Suprapubic skin (tissue), 4 donors: ENCODE measurements around the gene TDRD3. TPM values are rescaled to one million over a fixed set of nuclear protein-coding genes. Genes with fewer than 3 reads are reported as not detected.

Experiments
- DNase-seq, 2 donors: peaks; one replicate each; pipeline ENCODE4 v3.0.0-alpha.2; 2019; ENCODE audit warnings: low spot score in 2 of 2
- H3K27ac ChIP-seq: fragments of 200-600 bp; sonication (generic); one replicate; pipeline ENCODE4 v1.5.1; 2019
- H3K27me3 ChIP-seq: fragments of 200-600 bp; sonication (generic); one replicate; pipeline ENCODE4 v1.5.1; 2019
- H3K36me3 ChIP-seq: fragments of 200-600 bp; sonication (generic); one replicate; pipeline ENCODE4 v1.5.1; 2019
- H3K4me1 ChIP-seq: fragments of 200-600 bp; sonication (generic); one replicate; pipeline ENCODE4 v1.5.1; 2019
- H3K4me3 ChIP-seq: fragments of 200-600 bp; sonication (generic); one replicate; pipeline ENCODE4 v1.5.1; 2019; ENCODE audit warnings: mild to moderate bottlenecking
- H3K9me3 ChIP-seq: fragments of 200-600 bp; sonication (generic); one replicate; pipeline ENCODE4 v1.5.1; 2019
- EP300 ChIP-seq: sonication (generic); formaldehyde crosslinking; IDR thresholded peaks from one replicate; pipeline ENCODE4 v1.6.1; 2017; ENCODE audit warnings: antibody characterized with exemption
- POLR2A ChIP-seq, 2 donors: fragments of 450-650 bp; IDR thresholded peaks; one replicate each; pipeline ENCODE4 v1.6.1; 2017; ENCODE audit warnings: antibody characterized with exemption in 2 of 2, mild to moderate bottlenecking in 2 of 2, moderate library complexity in 2 of 2
- POLR2AphosphoS5 ChIP-seq, 3 donors: sonication (generic); formaldehyde crosslinking; IDR thresholded peaks; one replicate each; pipeline ENCODE4 v1.6.1; 2017; ENCODE audit warnings: antibody characterized with exemption in 3 of 3
- WGBS: methylation state at CpG from one replicate; pipeline ENCODE4 v1.1.5; 2018; 5-methylcytosine and 5-hydroxymethylcytosine counted together
- total RNA-seq, 4 donors: library from RNA; depleted of rRNA; stranded (reverse); fragments of >200 nt; gene quantifications; one replicate each; pipeline ENCODE4 v1.1.0, GENCODE V29; 2016
- TF ChIP-seq, protein P1 (sequence below), 2 donors: fragments of 200-600 bp in 1 of 2; fragments of 450-650 bp in 1 of 2; sonication (generic) in 1 of 2; IDR thresholded peaks; one replicate each; pipeline ENCODE4 v1.5.1; 2016 to 2019; ENCODE audit warnings: antibody characterized with exemption in 2 of 2, mild to moderate bottlenecking in 1 of 2, moderate library complexity in 1 of 2

The TDRD3 gene
- total RNA-seq, 4 donors from 2014 or later, result 17.6 to 42.6 (median 21.7) TPM

DNA sequence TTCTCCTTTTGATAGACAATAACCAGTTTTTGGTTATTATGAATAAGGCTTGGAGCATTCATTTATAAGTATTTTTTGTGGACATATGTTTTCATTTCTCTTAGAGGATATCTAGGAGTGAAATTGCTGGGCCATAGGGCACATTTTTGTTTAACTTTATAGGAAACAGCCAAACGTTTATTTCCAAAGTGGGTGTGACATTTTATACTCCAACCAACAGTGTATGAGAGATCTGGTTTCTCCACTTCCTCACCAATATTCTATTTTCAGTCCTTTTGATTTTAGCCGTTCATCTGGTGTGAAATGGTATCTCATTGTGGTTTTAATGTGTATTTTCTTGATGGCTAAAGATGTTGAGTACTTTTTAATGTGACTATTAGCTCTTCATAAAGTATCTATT lies 21.9 kb downstream of the TDRD3 start:
- WGBS, result 71% methylated on average over 2 of the region's 2 CpGs
- H3K9me3 ChIP-seq, result no peaks in the 10 kb centered on the region
- H3K4me1 ChIP-seq, result no peaks in the 10 kb centered on the region
- TF ChIP-seq, protein P1, sequence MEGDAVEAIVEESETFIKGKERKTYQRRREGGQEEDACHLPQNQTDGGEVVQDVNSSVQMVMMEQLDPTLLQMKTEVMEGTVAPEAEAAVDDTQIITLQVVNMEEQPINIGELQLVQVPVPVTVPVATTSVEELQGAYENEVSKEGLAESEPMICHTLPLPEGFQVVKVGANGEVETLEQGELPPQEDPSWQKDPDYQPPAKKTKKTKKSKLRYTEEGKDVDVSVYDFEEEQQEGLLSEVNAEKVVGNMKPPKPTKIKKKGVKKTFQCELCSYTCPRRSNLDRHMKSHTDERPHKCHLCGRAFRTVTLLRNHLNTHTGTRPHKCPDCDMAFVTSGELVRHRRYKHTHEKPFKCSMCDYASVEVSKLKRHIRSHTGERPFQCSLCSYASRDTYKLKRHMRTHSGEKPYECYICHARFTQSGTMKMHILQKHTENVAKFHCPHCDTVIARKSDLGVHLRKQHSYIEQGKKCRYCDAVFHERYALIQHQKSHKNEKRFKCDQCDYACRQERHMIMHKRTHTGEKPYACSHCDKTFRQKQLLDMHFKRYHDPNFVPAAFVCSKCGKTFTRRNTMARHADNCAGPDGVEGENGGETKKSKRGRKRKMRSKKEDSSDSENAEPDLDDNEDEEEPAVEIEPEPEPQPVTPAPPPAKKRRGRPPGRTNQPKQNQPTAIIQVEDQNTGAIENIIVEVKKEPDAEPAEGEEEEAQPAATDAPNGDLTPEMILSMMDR (IDR thresholded peaks at IDR 0.05), result no peak
- no peak overlapping the region for H3K27ac ChIP-seq
- no peak for DNase-seq
- no peaks in the 10 kb centered on the region for H3K36me3 ChIP-seq
- H3K27me3 ChIP-seq, result no peaks in the 10 kb centered on the region
- H3K4me3 ChIP-seq, result no peak overlapping the region

GRCh38 chr13:60425332-60425731 lies 28.3 kb downstream of the TDRD3 start:
- H3K9me3 ChIP-seq, result no peaks in the 10 kb centered on the region
- 78% methylated on average over 4 of the region's 4 CpGs for WGBS
- TF ChIP-seq, protein P1 (IDR thresholded peaks at IDR 0.05), result no peak
- TF ChIP-seq EP300 (no peak), POLR2AphosphoS5 (IDR thresholded peaks at IDR 0.05) (no peak), POLR2A (IDR thresholded peaks at IDR 0.05) (no peak)

DNA sequence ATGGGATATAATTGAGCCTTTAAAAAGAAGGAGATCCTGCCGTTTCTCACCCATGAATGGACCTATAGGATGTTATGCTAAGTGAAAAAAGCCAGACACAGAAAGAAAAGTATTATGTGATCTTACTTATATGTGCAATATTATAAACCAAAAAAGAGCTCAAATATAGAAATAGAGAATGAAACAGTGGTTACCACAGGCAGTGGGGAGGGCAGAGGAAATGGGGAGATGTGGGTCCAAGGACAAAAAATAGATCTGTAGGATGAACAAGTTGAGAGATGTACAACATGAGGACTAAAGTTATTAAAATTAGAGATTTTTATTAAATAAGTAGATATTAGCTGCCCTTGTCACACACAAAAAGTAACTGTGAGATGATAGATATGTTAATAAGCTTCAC lies 29.1 kb downstream of the TDRD3 start:
- H3K4me1 ChIP-seq, result no peaks in the 10 kb centered on the region
- H3K27me3 ChIP-seq, result no peaks in the 10 kb centered on the region
- no peak overlapping the region for H3K27ac ChIP-seq
- H3K4me3 ChIP-seq, result no peak overlapping the region
- H3K9me3 ChIP-seq, result no peaks in the 10 kb centered on the region
- TF ChIP-seq EP300 (no peak), POLR2A (IDR thresholded peaks at IDR 0.05) (no peak), POLR2AphosphoS5 (IDR thresholded peaks at IDR 0.05) (no peak)
- TF ChIP-seq, protein P1 (IDR thresholded peaks at IDR 0.05), result no peak
- DNase-seq, result no peak
- H3K36me3 ChIP-seq, result no peaks in the 10 kb centered on the region
- WGBS, result 85% methylated on average over 1 of the region's 1 CpG

More at GRCh38 chr13:60425332-60425731, 28.3 kb downstream of the TDRD3 start:
- no peak for DNase-seq
- H3K27ac ChIP-seq, result no peak overlapping the region
- no peaks in the 10 kb centered on the region for H3K4me1 ChIP-seq
- H3K4me3 ChIP-seq, result no peak overlapping the region
- H3K27me3 ChIP-seq, result no peaks in the 10 kb centered on the region
- no peaks in the 10 kb centered on the region for H3K36me3 ChIP-seq

- DNase-seq, result no peak
- no peak for TF ChIP-seq POLR2A (IDR thresholded peaks at IDR 0.05)
- TF ChIP-seq, protein P1 (IDR thresholded peaks at IDR 0.05), result no peak
- TF ChIP-seq EP300, result no peak
- no peak for TF ChIP-seq POLR2AphosphoS5 (IDR thresholded peaks at IDR 0.05)
- H3K36me3 ChIP-seq, result no peaks in the 10 kb centered on the region
- no peaks in the 10 kb centered on the region for H3K27me3 ChIP-seq
- H3K9me3 ChIP-seq, result no peaks in the 10 kb centered on the region
- H3K27ac ChIP-seq, result no peak overlapping the region
- 80% methylated on average over 5 of the region's 5 CpGs for WGBS
- H3K4me3 ChIP-seq, result no peak overlapping the region
- no peaks in the 10 kb centered on the region for H3K4me1 ChIP-seq
These were observed 30.3 kb downstream of the TDRD3 start for GRCh38 chr13:60427285-60427684.

DNA sequence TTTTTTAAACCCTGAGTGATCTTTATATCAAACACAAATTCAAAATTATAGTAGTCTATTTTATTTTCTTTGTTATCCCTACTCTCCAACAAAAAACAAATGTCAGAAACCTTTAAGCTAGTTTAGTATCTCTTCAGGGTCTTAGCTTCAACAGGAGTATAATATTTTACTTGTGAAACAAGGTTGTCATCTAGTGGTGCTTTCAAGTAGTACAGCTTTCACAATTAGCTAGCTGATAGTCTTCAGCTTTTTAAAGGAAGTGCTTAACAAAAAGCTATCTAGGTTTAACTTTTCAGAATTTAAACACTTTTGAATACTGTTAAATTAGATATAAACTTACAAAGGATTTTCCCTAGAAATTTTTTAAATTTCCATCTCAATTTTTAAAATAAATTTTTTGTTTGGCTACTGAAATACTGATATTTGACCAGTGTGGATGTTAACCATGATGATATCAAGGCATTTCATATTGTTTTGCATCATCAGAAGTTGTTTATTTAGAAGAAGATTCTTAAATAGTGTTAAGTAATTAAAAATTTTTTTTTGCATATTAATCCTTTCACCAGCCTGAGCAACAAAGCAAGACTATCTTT lies 34.2 kb downstream of the TDRD3 start:
- Histone ChIP-seq H3K36me3 (no peaks in the 10 kb centered on the region), H3K27ac (no peak overlapping the region), H3K9me3 (no peaks in the 10 kb centered on the region), H3K4me3 (no peak overlapping the region), H3K4me1 (no peaks in the 10 kb centered on the region), H3K27me3 (no peaks in the 10 kb centered on the region)
- TF ChIP-seq POLR2AphosphoS5 (IDR thresholded peaks at IDR 0.05), result no peak
- no peak for TF ChIP-seq POLR2A (IDR thresholded peaks at IDR 0.05)
- TF ChIP-seq, protein P1 (IDR thresholded peaks at IDR 0.05), result peak; percentile 67 to 86
- no peak for TF ChIP-seq EP300
- DNase-seq, result no peak
